Activated CD4-positive, alpha-beta T cell treated with anti-CD3 and anti-CD28 coated beads, Interleukin-2, Interleukin-6, amounts not matched to agents 100 ng/mL and 50 ng/mL, durations not matched to agents 16 hours and 8 hours (primary cell): ENCODE data around the gene RIMS4.

ENCODE experiments used
- DNase-seq: peaks from one replicate; pipeline ENCODE4 v3.0.0-alpha.2; 2020

Gene RIMS4

GRCh38 chr20:44758247-44759101 is 51.9 kb downstream of the RIMS4 start:
- no peak for DNase-seq

GRCh38 chr20:44756956-44757355 is 53.4 kb downstream of the RIMS4 start:
- no peak for DNase-seq

GRCh38 chr20:44756011-44756688 is 54.2 kb downstream of the RIMS4 start:
- no peak for DNase-seq

GRCh38 chr20:44754554-44754953 is 55.8 kb downstream of the RIMS4 start:
- DNase-seq, result no peak

GRCh38 chr20:44752099-44752931 is 58.0 kb downstream of the RIMS4 start:
- DNase-seq, result no peak

GRCh38 chr20:44750081-44750805 is 60.1 kb downstream of the RIMS4 start:
- peak; percentile 35 for DNase-seq

GRCh38 chr20:44748005-44748370 is 62.4 kb downstream of the RIMS4 start:
- no peak for DNase-seq

GRCh38 chr20:44747166-44748004 is 63.0 kb downstream of the RIMS4 start:
- peak; percentile 71 for DNase-seq

- DNase-seq, result no peak
Observed at GRCh38 chr20:44746367-44747165, 63.8 kb downstream of the RIMS4 start.

- peak; percentile 26 for DNase-seq
Observed at GRCh38 chr20:44745598-44746366, 64.6 kb downstream of the RIMS4 start, which contains the start of gene KCNK15. KCNK15 (plus strand) TSS chr20:44745865; CDS start chr20:44745911, 46 bp downstream.

GRCh38 chr20:44745122-44745597 is 65.2 kb downstream of the RIMS4 start:
- no peak for DNase-seq

- no peak for DNase-seq
Observed at GRCh38 chr20:44743916-44744655, 66.3 kb downstream of the RIMS4 start.

- no peak for DNase-seq
Observed at GRCh38 chr20:44743080-44743701, 67.2 kb downstream of the RIMS4 start.

GRCh38 chr20:44742304-44743079 is 67.9 kb downstream of the RIMS4 start:
- DNase-seq, result no peak

- DNase-seq, result no peak
Observed at GRCh38 chr20:44739942-44740341, 70.4 kb downstream of the RIMS4 start.

- DNase-seq, result peak; percentile 76
Observed at GRCh38 chr20:44738813-44739477, 71.4 kb downstream of the RIMS4 start.

- no peak for DNase-seq
Observed at GRCh38 chr20:44737116-44737515, 73.2 kb downstream of the RIMS4 start.
